ENCODE measurements around the gene ATXN7L1. TPM values are rescaled to one million over a fixed set of nuclear protein-coding genes. Genes with fewer than 3 reads are reported as not detected.

Gene ATXN7L1
- total RNA-seq, 4 donors from 2014 or later: 5.9 to 21.2 (median 7.7) TPM

DNA sequence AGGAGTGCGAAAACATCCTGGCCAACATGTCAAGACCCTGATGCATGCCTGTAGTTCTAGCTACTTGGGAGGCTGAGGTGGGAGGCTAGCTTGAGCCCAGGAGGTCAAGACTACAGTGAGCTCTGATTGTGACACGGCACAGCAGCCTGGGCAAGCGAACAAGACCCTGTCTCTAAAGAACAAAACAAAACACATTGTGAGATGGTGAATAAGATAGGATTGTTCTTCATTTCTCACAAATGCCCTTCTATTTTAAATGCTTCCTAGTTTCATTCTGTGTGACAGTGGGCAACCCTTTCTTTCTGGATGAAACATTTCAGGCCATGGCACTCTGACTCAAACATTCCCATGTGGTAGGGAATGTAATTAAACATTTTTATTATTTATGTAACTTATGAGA lies 308.6 kb downstream of the ATXN7L1 start:
- H3K36me3 ChIP-seq: peaks cover 0 to 68% of the 10 kb centered on the region in 2 donors
- H3K27ac ChIP-seq: no peak overlapping the region
- no peak for TF ChIP-seq POLR2AphosphoS5 (IDR thresholded peaks at IDR 0.05)
- ATAC-seq: no peak
- 94 to 97% methylated on average over 3 of the region's 3 CpGs for WGBS, 2 donors (ENCODE audit: low coverage in 1 of 2)
- H3K4me1 ChIP-seq: no peaks in the 10 kb centered on the region
- no peak overlapping the region for H3K4me3 ChIP-seq
- no peaks in the 10 kb centered on the region for H3K27me3 ChIP-seq
- no peaks in the 10 kb centered on the region for H3K9me3 ChIP-seq

DNA sequence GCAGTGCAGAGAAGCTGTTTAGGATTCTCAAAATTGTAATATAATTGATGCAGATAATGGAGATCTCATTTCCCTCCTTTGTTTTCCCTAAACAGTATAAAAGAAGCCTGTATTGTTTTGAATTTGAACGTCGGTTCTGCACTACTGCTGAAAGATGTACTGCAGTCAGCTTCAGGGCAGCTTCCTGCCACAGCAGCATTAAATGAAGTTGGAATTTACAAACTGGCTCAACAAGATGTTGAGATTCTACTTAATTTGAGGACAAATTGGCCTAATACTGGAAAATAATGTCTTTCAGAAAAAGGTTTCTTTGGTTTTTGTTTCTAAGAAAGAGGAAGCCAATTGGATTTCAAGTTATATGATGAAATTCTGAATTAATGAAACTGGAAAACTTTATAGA lies 309.4 kb downstream of the ATXN7L1 start:
- Histone ChIP-seq H3K27me3 (no peaks in the 10 kb centered on the region), H3K36me3 (peaks cover 0 to 76% of the 10 kb centered on the region in 2 donors), H3K4me1 (no peaks in the 10 kb centered on the region), H3K27ac (no peak overlapping the region), H3K9me3 (no peaks in the 10 kb centered on the region), H3K4me3 (no peak overlapping the region)
- no peak for ATAC-seq
- TF ChIP-seq POLR2A (IDR thresholded peaks at IDR 0.05): no peak
- no peak for TF ChIP-seq POLR2AphosphoS5 (IDR thresholded peaks at IDR 0.05)
- no peak for TF ChIP-seq EP300 (IDR thresholded peaks at IDR 0.05)
- TF ChIP-seq, protein P1, sequence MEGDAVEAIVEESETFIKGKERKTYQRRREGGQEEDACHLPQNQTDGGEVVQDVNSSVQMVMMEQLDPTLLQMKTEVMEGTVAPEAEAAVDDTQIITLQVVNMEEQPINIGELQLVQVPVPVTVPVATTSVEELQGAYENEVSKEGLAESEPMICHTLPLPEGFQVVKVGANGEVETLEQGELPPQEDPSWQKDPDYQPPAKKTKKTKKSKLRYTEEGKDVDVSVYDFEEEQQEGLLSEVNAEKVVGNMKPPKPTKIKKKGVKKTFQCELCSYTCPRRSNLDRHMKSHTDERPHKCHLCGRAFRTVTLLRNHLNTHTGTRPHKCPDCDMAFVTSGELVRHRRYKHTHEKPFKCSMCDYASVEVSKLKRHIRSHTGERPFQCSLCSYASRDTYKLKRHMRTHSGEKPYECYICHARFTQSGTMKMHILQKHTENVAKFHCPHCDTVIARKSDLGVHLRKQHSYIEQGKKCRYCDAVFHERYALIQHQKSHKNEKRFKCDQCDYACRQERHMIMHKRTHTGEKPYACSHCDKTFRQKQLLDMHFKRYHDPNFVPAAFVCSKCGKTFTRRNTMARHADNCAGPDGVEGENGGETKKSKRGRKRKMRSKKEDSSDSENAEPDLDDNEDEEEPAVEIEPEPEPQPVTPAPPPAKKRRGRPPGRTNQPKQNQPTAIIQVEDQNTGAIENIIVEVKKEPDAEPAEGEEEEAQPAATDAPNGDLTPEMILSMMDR (IDR thresholded peaks at IDR 0.05): no peak
- WGBS, 2 donors (ENCODE audit: low coverage in 1 of 2): 65 to 80% methylated on average over 2 of the region's 2 CpGs

DNA sequence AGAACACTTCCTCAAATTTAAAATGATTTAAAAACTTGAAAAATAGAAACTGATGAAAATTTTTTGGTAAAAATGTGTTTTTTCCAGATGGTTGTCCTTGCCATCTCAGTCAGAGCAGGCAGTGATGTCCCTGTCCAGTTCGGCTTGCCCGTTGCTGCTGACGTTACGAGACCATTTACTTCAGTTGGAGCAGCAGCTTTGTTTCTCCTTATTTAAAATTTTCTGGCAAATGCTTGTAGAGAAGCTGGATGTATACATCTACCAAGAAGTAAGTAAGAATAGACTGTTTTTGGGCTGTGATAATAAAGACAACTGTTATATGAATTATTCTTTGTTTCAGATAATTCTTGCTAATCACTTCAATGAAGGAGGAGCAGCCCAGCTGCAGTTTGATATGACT lies 311.2 kb downstream of the ATXN7L1 start:
- Histone ChIP-seq H3K27me3 (no peaks in the 10 kb centered on the region), H3K27ac (no peak overlapping the region), H3K4me1 (no peaks in the 10 kb centered on the region), H3K4me3 (no peak overlapping the region), H3K36me3 (peaks cover 0 to 94% of the 10 kb centered on the region in 2 donors), H3K9me3 (no peaks in the 10 kb centered on the region)
- WGBS, 2 donors (ENCODE audit: low coverage in 1 of 2): 91 to 96% methylated on average over 4 of the region's 4 CpGs
- no peak for ATAC-seq
- TF ChIP-seq POLR2AphosphoS5 (IDR thresholded peaks at IDR 0.05) (no peak), POLR2A (IDR thresholded peaks at IDR 0.05) (no peak), EP300 (IDR thresholded peaks at IDR 0.05) (no peak)
- TF ChIP-seq, protein P1 (IDR thresholded peaks at IDR 0.05): no peak

DNA sequence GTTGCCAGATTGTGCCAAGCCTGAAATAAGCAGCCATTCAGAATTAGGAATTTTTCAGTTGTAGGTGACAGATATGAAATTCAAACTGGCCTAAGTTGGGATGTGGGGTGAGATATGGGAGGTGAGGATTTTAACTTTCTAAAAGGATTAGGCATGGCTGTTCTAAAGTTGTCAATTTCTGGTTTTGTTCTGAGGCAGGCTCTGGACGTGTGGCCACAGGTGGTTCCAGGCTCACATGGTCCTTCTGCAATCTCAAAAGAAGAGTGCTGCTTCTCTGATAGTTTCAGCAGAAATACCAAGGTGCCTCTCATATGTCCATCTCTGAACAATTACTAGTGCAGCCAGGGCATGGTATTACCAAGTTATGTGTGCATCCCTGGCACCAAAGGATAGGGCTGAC lies 316.5 kb downstream of the ATXN7L1 start:
- ATAC-seq: no peak
- TF ChIP-seq, protein P1 (IDR thresholded peaks at IDR 0.05): no peak
- TF ChIP-seq POLR2A (IDR thresholded peaks at IDR 0.05): no peak
- no peak for TF ChIP-seq EP300 (IDR thresholded peaks at IDR 0.05)
- no peak for TF ChIP-seq POLR2AphosphoS5 (IDR thresholded peaks at IDR 0.05)
- Histone ChIP-seq H3K36me3 (peaks cover 0 to 95% of the 10 kb centered on the region in 2 donors), H3K27me3 (no peaks in the 10 kb centered on the region), H3K4me3 (no peak overlapping the region), H3K4me1 (no peaks in the 10 kb centered on the region), H3K27ac (no peak overlapping the region), H3K9me3 (no peaks in the 10 kb centered on the region)
- 100% methylated on average over 1 of the region's 1 CpG; no CpG with 5 or more reads in 1 of the 2 donors for WGBS, 2 donors (ENCODE audit: low coverage in 1 of 2)

Other genes with a start within 250 kb of the ATXN7L1 start
- gene CDHR3, start 86.7 kb upstream of the ATXN7L1 start, total RNA-seq: 10 to 100 TPM in 3 of 4 donors, 1 to 10 TPM in 1; 4.3 to 29.5 (median 27.0) TPM
- gene SYPL1, start 235.7 kb upstream of the ATXN7L1 start, total RNA-seq: 100 to 1,000 TPM in 1 of 4 donors, 10 to 100 TPM in 3; 80.0 to 132 (median 93.2) TPM

All from gastroesophageal sphincter (tissue), 4 donors.